HG03196 (cell line): ENCODE results near the gene MREG.

Source experiments
- ATAC-seq: cut with Tn5 transposase; IDR thresholded peaks from one replicate; pipeline ENCODE4 v1.9.1; 2021; ENCODE audit not compliant: unreplicated experiment

MREG gene, protein sequence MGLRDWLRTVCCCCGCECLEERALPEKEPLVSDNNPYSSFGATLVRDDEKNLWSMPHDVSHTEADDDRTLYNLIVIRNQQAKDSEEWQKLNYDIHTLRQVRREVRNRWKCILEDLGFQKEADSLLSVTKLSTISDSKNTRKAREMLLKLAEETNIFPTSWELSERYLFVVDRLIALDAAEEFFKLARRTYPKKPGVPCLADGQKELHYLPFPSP

DNA sequence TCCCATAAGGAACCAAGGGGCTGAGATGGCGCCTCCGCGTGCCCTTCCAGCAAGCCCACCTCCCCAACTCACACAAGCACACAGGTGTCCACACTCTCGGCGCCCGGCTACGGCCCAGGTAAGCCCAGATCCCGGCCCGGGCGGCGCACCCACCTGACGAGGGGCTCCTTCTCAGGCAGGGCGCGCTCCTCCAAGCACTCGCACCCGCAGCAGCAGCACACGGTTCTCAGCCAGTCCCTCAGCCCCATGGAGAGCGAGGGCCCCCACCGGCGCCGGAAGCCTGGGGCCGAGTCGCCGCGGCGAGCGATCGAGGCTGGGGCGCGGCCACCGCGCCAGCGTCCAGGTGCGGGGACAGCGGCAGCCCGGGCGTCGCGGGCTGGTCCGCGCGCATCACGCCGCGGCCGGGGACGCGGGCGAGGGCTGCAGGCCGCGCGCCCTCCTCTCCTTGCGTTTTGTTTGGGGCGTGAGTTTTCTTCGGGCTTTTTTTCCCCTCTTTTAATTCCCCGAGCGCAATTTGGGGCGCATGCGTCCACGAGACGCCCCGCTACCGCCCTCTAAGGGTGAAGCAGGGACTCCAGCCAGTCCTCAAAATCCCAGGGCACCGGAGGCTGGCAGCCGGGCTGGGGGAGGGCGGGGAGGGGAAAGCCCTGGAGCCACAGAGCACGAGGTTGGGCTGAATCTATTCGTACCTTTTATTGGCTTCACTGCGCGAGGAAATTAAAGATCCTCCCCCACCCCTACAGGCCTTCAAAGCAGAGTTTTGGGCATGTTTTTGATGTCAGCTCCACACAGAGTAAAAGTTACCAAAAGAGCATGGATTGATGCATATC is at the start of gene MREG:
Gene MREG, minus strand, starts transcription at position 472 of the 830 bp plus-strand sequence. Its CDS starts 224 bp downstream, at position 248.
- ATAC-seq = peak; percentile 45

DNA sequence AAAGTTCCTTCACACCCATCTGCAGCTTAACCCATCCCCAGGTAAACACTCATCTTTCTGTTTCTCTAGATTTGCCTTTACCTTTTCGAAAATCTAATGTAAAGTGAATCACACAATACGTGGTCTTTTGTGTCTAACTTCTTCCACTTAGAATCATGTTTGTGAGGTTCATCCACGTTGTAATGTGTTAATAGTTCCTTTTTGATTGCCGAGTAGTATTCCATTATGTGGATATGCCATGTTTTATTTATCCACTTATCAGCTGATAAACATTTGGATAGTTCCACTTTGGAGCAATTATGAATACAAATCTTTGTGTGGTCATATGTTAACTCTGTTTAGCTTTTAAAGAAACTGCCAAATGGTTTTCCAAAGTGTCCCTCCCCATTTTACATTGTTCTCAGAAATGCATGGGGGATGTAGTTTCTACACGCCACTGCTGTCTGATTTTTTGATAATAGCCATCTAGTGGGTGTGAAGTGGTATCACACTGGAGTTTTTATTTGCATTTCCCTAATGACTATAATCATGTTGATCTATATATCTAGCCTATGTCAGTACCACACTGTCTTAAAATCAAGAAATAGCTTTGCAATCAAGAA is 46.0 kb upstream of the MREG start:
- ATAC-seq = no peak

DNA sequence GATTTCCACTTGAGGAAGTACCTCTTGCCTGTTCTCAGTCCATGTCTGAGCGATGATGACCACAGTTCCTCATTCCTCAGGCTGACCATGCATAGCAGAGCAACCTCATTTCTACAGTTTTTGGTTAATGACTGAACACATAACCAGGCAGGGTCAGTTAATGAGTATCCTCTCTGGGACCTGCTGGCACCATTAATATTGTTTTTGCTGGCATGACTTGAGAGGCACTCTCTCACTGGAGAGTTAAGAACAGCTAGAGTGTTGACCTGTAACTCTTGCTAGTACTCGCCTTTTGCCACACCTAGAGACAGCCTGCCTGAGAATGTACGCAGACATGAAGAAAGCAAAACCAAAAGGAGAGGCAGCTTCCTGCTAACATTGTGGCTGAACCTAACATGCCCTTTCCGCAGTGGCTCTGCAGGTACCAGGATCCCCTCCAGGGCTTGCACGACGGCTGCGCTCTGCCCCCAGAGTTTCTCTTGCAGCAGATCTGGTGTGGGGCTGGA is 44.4 kb upstream of the MREG start:
- ATAC-seq = peak; percentile 87

DNA sequence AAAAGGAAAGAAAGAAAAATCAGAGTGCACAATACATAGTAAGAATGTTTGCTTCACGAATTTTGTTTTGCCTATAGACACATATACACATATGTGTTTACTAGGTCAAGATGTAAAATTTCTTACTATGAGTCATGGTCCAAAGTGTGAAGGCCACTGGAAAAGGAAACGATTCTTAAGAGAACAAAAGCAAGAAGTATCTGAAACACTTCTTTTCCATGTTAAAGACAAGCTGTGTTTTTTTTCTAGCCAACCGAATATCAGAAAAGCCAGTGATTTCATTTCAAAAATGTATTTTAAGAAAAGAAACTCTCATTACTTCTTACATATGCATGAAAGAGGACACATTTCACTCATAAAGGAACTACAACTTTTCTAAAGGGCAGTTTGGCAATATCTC is 43.4 kb upstream of the MREG start:
- peak; percentile 35 for ATAC-seq

DNA sequence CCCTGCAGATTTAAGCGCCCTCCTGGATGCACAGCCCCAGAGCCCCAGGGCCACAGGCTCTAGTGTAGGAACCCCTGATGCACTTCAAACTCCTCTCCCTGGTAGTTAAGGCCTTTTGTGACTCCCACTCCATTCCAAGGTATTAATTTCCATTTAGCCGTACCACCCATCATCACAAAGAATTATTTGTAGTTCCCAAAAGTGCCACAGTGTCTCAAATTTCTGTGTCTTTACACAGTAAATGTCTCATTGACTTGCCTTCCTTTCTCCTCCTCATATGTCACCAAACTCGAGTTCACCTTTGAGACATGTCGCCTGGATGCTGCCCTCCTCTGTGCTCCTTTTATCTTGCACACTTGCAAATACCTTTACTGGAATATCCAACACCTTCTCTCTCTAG is 42.3 kb upstream of the MREG start:
- ATAC-seq = no peak

DNA sequence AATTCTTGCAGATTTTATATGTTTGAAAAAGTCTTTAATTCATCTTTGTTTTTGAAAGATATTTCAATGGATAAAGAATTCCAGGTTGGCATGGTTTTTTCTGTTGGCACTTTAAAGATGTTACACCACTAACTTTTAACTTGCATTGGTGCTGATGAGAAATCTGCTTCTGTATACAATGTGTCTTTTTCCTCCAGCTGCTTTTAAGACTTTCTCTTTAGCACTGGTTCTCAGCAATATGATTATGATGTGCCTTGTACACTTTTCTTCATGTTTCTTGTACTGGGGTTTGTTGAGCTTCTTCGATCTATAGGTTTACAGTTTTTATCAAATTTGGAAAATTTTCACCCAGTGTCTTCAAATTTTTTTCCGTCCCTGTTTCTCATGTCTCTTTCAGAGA is 39.1 kb upstream of the MREG start:
- ATAC-seq = no peak

DNA sequence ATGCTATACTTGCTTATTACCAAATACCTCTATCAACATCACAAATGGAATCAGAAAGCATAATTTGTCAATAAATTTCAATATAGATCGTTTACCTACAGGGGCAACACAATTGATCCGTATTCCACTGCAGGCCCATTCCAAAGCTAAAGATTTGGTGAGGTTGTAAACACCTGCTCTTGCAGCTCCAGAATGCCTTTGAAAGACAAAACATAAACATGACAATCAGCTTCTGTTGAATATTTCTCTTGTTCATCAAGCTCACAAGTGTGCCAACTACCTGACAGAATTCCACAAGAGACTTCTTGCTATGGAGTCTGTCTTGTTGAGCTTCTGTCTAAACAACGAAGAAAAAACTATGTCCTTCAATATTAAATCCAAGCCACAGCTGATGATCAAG is 38.0 kb upstream of the MREG start:
- no peak for ATAC-seq

DNA sequence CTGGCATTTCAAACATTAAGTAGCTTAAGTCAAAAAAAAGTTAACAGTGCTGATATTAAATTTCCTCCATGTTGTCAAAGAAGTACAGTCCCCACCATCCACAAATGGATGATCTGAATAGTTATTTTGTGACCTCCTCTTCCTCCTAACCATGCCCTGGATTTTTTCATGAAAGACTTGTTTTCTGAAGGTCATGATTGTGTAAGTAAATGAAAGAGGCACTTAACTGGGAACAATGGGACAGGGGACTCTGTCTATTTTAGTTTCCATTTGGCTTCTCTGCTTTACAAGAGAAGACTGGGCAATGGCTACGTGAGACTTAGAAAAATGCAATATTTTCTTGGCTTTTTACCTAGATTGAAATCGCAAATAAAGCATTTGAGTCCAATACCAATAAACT is 36.1 kb upstream of the MREG start:
- no peak for ATAC-seq

DNA sequence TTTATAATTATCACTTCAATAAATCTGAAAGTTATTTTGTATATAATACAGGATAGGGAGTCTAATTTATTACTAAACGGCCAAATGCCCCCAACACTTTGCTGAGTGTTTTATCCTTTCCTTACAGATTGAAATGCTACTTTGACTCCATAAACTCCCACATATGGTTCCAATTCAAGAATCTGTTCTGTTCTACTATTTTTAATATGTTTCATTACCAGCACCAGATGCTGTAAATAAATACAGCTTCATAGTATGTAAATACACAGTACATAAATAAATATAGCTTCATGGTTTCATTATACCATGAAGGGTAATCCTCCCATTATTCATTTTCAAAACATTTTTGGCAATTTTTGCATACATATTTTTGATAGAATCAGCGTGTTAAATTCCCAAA is 34.0 kb upstream of the MREG start:
- ATAC-seq = no peak

DNA sequence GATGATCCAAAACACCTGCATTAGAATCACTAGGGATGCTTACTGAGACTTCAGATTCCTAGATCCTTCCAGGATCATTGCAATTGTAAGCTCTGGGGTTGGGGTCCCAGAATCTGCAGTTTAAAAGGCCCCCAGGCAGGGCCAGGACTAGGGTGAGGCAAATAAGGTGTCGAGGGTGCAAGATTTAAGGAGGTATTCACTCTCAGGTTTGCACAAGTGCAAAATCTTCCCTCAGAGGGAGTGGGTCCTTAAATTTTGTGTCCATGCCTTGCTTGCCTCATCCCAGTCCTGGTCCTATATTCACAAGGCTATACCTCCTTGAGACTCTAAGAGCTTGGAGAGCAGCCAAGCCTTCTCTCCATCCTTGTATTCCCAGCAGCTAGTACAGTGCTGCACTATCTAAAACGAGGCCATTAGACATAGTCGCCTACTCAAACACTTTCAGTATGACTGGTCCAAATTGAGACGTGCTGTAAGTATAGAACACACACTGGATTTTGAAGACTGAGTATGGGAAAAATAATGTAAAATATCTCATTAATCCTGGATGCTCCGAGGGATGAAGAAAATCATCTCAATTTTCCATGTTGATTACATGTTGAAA is 31.6 kb upstream of the MREG start:
- ATAC-seq = peak; percentile 90

DNA sequence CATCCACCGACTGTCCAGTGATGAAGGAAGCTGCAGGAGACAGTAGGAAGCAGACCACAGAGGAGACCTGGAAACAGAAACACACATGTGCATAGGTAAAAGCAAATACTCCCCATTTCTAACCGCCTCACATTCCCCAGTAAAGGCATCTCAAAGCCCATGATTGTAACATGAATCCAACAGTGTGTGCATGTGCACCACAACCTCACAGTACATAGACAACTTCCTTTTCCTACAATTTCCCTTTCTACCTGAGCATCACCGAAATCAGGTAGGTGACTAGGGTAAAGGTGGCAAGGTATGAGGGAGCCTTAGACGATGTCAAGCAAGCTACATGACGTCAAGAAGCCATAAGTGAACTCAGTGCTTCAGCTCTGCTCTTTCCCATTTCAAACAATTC is 30.6 kb upstream of the MREG start:
- no peak for ATAC-seq

DNA sequence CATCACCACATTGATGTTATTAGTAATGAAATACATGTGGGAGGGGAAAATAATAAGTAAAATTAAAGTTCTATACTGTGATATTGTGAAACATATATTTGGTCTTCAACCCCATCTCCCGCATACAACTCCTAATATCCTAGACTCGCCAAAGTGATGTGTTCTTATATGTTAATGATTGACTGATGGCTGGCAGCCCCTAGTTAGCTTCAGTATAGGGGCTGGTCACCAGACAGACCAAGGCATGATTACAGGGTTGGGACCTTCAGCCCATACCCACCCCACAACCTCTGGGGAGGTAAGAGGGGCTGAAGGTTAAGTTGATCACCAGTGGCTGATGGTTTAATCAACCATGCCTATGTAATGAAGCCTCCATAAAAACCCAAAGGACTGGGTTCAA is 28.1 kb upstream of the MREG start:
- no peak for ATAC-seq

DNA sequence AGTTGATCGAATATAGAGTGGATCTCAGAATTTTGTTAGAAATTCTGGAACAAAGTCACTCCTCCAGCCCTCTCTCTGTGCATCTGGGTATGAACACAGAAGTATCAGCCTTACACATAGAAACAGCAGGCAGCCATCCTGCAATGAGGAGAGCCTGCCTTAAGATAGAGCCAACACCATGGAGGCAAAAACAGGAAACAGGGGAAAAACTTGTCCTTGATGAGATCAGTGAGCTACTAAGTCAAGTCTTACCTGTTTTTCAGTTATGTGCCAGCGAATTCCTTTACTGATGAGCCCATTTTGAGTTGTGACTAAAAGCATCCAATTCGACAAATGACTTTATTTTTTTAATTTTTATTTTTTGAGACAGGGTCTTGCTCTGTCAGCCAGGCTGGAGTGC is 26.6 kb upstream of the MREG start:
- ATAC-seq = no peak

DNA sequence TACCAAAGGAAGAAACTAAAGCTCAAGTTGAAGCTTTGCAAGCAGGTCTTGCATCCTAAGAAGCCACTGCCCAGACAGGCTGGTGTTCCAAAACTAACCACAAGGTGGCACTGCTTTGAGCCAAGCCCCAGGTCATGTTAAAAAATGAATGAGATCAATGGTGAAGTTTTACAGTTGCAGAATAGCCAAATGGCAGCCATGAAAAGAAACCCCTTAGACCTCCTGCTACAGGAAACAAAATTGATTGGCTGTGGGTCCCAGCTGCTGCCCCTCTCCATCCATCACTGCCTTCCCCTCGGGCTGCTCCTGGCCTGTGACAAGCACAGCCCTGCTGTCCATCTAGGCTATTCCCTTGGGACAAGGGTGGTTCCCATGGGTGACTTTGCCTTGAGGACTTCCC is 20.7 kb upstream of the MREG start:
- no peak for ATAC-seq

DNA sequence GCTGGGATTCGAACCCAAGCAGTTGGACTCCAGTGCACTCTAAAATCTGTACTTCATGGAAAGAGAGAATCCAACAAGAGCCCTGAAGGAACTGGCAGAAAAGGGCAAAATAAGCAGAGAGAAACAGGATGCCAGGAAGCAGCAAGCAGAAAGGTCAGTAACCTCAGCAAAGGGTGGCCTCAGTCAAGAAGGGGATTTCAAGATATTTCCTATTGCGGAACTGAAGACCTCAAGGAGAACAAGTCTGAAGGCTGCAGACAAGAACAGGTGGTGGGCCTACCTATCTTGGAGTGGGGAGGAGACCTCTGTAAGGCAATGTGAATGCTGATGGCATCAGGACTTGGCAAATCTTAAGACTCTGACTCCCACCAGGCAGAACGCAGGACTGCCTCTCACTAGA is 20.1 kb upstream of the MREG start:
- peak; percentile 37 for ATAC-seq

DNA sequence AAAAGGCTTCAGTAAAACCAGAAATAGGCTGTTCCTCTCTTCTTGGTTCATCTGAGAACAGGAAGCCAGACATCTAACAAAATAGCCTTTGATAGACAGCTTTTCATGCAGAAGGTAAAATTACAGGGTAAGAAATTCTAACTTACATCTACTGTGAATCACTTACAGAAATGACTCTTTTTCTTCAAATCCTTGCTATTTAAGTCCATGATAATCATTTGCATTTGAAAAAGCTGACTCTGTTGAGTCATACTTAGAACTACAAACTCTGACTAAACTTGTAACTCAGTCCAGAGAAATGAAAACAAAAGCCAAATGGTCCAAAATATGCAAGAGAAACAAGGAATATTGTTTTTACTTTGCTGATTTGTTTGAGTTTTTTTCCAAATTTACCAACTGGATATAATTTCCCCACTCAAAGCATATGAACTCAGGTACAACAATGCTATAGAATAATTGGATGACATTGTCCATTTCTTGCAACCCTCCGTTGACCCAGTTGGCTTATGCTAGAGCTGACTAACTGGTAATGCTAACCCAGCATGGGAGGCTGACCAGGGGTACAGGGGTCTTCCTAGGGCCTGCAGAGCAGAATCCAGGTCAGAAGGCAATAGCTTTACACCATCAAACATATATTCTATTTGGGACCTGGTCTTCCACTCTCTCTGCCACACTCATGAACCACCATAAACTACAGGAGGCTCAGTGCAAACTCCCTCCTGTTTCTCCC is 18.8 kb upstream of the MREG start:
- peak; percentile 78 for ATAC-seq

DNA sequence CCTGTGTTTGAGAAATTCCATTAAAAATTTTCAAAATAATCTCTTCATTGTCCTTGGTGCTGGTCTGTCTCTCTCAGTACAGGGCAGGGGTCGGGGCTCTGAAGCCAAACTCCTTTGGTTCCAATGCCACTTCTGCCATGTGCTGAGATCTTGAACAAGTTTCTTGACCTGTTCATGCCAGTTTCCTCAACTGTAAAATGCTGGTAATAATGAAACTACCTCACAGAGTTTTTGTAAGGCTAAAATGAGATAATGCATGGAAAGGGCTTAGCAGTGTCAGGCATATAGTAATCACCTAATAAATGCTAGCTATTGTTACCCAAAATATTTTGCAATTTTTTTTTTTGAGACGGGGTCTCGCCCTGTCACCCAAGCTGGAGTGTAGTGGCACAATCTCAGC is 16.9 kb upstream of the MREG start:
- no peak for ATAC-seq

DNA sequence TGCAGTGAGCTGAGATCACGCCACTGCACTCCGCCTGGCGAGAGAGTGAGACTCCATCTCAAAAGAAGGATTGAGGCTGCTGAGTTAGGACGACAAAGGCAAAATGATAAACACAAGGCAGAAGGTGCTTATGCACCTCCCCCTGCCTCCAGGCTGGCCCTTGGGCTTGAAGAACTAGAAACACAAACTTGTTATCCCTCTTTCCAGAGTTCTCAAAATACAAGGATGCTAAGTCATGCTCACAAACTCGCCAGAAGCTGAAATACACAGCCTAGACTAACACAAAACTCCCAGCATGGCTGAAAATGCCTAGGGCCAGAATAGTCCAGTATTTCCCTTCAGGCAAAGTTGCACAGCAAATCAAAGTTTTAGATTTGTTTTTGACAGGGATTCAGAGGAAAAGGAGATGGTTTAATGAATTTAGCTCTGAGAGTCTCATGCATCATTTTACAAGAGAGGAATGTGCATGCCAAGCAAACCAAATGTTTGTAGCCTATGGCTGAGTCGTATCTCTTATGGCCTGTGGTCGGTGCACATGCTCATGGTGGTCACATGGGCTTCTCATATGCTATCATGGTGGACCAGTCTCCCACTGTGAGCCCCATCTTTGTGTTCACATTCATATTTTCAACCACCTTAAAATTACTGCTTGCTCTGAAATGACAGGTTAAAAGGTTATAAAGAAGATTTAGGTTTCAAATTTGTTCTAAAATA is 16.2 kb upstream of the MREG start:
- ATAC-seq = no peak

DNA sequence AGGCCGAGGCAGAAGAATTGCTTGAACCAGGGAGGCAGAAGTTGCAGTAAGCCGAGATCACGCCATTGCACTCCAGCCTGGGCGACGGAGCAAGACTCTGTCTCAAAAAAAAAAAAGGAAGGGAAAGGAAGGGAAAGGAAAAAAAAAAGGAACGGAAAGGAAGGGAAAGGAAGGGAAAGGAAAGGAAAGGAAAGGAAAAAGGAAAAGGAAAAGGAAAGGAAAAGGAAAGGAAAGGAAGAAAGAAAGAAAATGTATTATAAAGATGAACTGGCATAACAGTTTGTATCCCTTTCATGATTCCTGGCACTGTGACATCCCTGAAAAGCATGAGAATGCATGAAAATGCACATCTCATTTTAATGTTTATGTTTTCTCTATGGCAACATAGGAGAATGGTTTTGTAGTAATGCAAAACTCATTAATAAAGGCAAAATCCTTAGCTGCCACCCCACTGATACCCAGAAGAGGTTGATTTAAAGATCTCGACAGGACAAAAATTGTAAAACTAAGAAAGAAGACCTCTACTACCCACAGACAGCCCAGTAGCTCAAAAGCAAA is 11.5 kb upstream of the MREG start:
- no peak for ATAC-seq

DNA sequence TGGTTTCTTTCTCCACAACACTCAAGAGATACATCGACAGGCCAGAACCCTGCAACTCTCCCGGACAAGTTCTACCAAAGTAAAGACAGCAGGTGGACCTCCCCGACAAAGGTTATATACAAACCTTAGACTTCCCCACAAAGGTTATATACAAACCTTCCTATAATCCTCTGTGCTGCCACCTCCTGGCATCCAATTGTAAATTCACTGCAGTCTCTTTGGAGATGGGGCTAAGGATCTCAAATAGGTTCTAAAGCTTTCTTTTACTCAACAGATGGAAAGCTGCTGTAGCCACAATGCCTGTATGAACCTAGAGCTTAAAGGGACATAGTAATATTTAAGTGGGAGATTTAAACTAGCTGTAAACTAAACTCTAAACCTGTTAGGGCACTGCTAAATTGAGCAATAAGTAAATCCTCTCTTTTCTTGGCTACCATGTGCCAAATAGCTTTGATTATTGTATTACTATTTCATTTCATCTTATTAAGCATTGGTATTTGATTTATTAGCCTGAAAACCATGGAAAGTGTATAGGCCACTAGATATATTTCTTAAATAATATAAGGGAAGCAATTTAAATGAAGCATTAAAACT is 9.8 kb upstream of the MREG start:
- ATAC-seq = peak; percentile 77
